Tibial nerve (tissue), 4 donors: ENCODE measurements around the gene ZNF827. TPM values are rescaled to one million over a fixed set of nuclear protein-coding genes. Genes with fewer than 3 reads are reported as not detected.

ENCODE experiments used
- DNase-seq, 2 donors: peaks; one replicate each; pipeline ENCODE4 v3.0.0-alpha.2; 2019; ENCODE audit warnings: low spot score in 2 of 2
- H3K27ac ChIP-seq, 4 donors: fragments of 200-600 bp; sonication (generic) in 3 of 4; one replicate each; pipeline ENCODE4 v1.5.1; 2017 to 2019; ENCODE audit warnings: mild to moderate bottlenecking in 1 of 4
- H3K27me3 ChIP-seq, 2 donors: fragments of 200-600 bp; sonication (generic) in 1 of 2; one replicate each; pipeline versions ENCODE4 v1.5.1 to v1.6.0; 2017 to 2019
- H3K36me3 ChIP-seq, 3 donors: fragments of 200-600 bp; sonication (generic); one replicate each; pipeline ENCODE4 v1.5.1; 2018 to 2019
- H3K4me1 ChIP-seq, 4 donors: fragments of 200-600 bp; sonication (generic) in 3 of 4; one replicate each; pipeline ENCODE4 v1.5.1; 2017 to 2019
- H3K4me3 ChIP-seq, 4 donors: fragments of 200-600 bp; sonication (generic) in 3 of 4; one replicate each; pipeline ENCODE4 v1.5.1; 2017 to 2019; ENCODE audit warnings: mild to moderate bottlenecking in 1 of 4, moderate library complexity in 1 of 4
- H3K9me3 ChIP-seq, 4 donors: fragments of 200-600 bp; sonication (generic) in 3 of 4; one replicate each; pipeline ENCODE4 v1.5.1; 2017 to 2019
- CTCF ChIP-seq, 5 experiments: fragments of 200-600 bp in 3 of 5; fragments of 450-650 bp in 2 of 5; sonication (generic) in 3 of 5; IDR thresholded peaks; one replicate each; pipeline ENCODE4 v1.5.1; 2016 to 2019; ENCODE audit warnings: antibody characterized with exemption in 5 of 5, mild to moderate bottlenecking in 3 of 5, moderate library complexity in 2 of 5
- EP300 ChIP-seq, 2 donors: sonication (generic); formaldehyde crosslinking; IDR thresholded peaks; one replicate each; pipeline ENCODE4 v1.6.1; 2017; ENCODE audit warnings: antibody characterized with exemption in 2 of 2, mild to moderate bottlenecking in 1 of 2
- POLR2A ChIP-seq, 2 donors: fragments of 450-650 bp; IDR thresholded peaks; one replicate each; pipeline ENCODE4 v1.6.1; 2017; ENCODE audit warnings: antibody characterized with exemption in 2 of 2, mild to moderate bottlenecking in 2 of 2, moderate library complexity in 2 of 2
- WGBS, 2 donors: methylation state at CpG; one replicate each; pipeline ENCODE4 v1.1.5; 2018; 5-methylcytosine and 5-hydroxymethylcytosine counted together
- total RNA-seq, 4 donors: library from RNA; depleted of rRNA; stranded (reverse); fragments of >200 nt; gene quantifications; one replicate each; pipeline ENCODE4 v1.1.0, GENCODE V29; 2016

The ZNF827 gene
- total RNA-seq, 4 donors from 2014 or later, result 3.7 to 10.0 (median 6.4) TPM

GRCh38 chr4:145792429-145792828 lies 146.2 kb downstream of the ZNF827 start:
- TF ChIP-seq POLR2A (IDR thresholded peaks at IDR 0.05), result no peak
- TF ChIP-seq EP300 (IDR thresholded peaks at IDR 0.05), result no peak
- TF ChIP-seq CTCF (IDR thresholded peaks at IDR 0.05), result no peak
- H3K27ac ChIP-seq, result no peak overlapping the region

GRCh38 chr4:145791988-145792387 lies 146.6 kb downstream of the ZNF827 start:
- Histone ChIP-seq H3K4me1 (no peaks in the 10 kb centered on the region), H3K27me3 (no peaks in the 10 kb centered on the region), H3K9me3 (no peaks in the 10 kb centered on the region), H3K4me3 (no peak overlapping the region), H3K36me3 (no peaks in the 10 kb centered on the region), H3K27ac (no peak overlapping the region)
- TF ChIP-seq EP300 (IDR thresholded peaks at IDR 0.05) (no peak), CTCF (IDR thresholded peaks at IDR 0.05) (no peak), POLR2A (IDR thresholded peaks at IDR 0.05) (no peak)
- WGBS, 2 donors, result 47 to 48% methylated on average over 2 of the region's 2 CpGs
- no peak for DNase-seq

More at GRCh38 chr4:145792429-145792828, 146.2 kb downstream of the ZNF827 start:
- Histone ChIP-seq H3K4me3 (no peak overlapping the region), H3K27me3 (no peaks in the 10 kb centered on the region), H3K36me3 (no peaks in the 10 kb centered on the region), H3K9me3 (no peaks in the 10 kb centered on the region), H3K4me1 (no peaks in the 10 kb centered on the region)
- 90 to 97% methylated on average over 5 of the region's 5 CpGs for WGBS, 2 donors
- DNase-seq, result no peak

GRCh38 chr4:145788755-145789154 lies 149.9 kb downstream of the ZNF827 start:
- Histone ChIP-seq H3K27me3 (no peaks in the 10 kb centered on the region), H3K36me3 (no peaks in the 10 kb centered on the region), H3K27ac (no peak overlapping the region), H3K9me3 (no peaks in the 10 kb centered on the region), H3K4me1 (peaks cover 0 to 8% (median 0%) of the 10 kb centered on the region in 4 donors), H3K4me3 (no peak overlapping the region)
- no peak for TF ChIP-seq EP300 (IDR thresholded peaks at IDR 0.05)
- TF ChIP-seq CTCF (IDR thresholded peaks at IDR 0.05), result no peak
- no peak for TF ChIP-seq POLR2A (IDR thresholded peaks at IDR 0.05)
- WGBS, 2 donors, result 62 to 66% methylated on average over 2 of the region's 2 CpGs
- DNase-seq, result no peak

- 93 to 95% methylated on average over 5 of the region's 5 CpGs for WGBS, 2 donors
- Histone ChIP-seq H3K36me3 (no peaks in the 10 kb centered on the region), H3K9me3 (no peaks in the 10 kb centered on the region), H3K4me3 (no peak overlapping the region), H3K4me1 (peaks cover 0 to 8% (median 0%) of the 10 kb centered on the region in 4 donors), H3K27ac (no peak overlapping the region), H3K27me3 (no peaks in the 10 kb centered on the region)
- TF ChIP-seq POLR2A (IDR thresholded peaks at IDR 0.05) (no peak), CTCF (IDR thresholded peaks at IDR 0.05) (no peak), EP300 (IDR thresholded peaks at IDR 0.05) (no peak)
- no peak for DNase-seq
Measured at GRCh38 chr4:145786830-145787229, 151.8 kb downstream of the ZNF827 start.

GRCh38 chr4:145786261-145786660 lies 152.4 kb downstream of the ZNF827 start:
- no peaks in the 10 kb centered on the region for H3K27me3 ChIP-seq
- H3K4me1 ChIP-seq, result peaks cover 0 to 8% (median 0%) of the 10 kb centered on the region in 4 donors
- H3K36me3 ChIP-seq, result no peaks in the 10 kb centered on the region
- H3K9me3 ChIP-seq, result no peaks in the 10 kb centered on the region
- H3K4me3 ChIP-seq, result no peak overlapping the region
- DNase-seq, result no peak
- no peak overlapping the region for H3K27ac ChIP-seq
- 65 to 67% methylated on average over 2 of the region's 2 CpGs for WGBS, 2 donors
- TF ChIP-seq CTCF (IDR thresholded peaks at IDR 0.05) (no peak), POLR2A (IDR thresholded peaks at IDR 0.05) (no peak)
